Neuron (in vitro differentiated cells): ENCODE measurements around the gene SEPTIN1.
A peak's percentile ranks its signal among the peaks of the same experiment; 100 is the strongest.

Source experiments
- H2AFZ ChIP-seq: one replicate; pipeline ENCODE4 v1.6.1; 2013; ENCODE audit warnings: low read depth, mild to moderate bottlenecking, inconsistent platforms, low read length, moderate library complexity
- H3K27me3 ChIP-seq: one replicate; pipeline ENCODE4 v1.6.1; 2013; ENCODE audit warnings: low read length; ENCODE audit not compliant: insufficient read depth
- H3K36me3 ChIP-seq: one replicate; pipeline ENCODE4 v1.6.1; 2013; ENCODE audit warnings: low read length; ENCODE audit not compliant: insufficient read depth
- H3K4me1 ChIP-seq: one replicate; pipeline ENCODE4 v1.6.1; 2013; ENCODE audit warnings: low read length; ENCODE audit not compliant: insufficient read depth
- H3K4me3 ChIP-seq: 2 replicates; pipeline ENCODE4 v1.5.1; 2013; ENCODE audit warnings: mild to moderate bottlenecking, low read length, moderate library complexity
- H3K9me3 ChIP-seq: one replicate; pipeline ENCODE4 v1.6.1; 2013; ENCODE audit warnings: low read length

Gene SEPTIN1

GRCh38 chr16:30377050-30377811 is 5.1 kb downstream of the SEPTIN1 start:
- H3K9me3 ChIP-seq: no peaks in the 10 kb centered on the region
- H2AFZ ChIP-seq: peak overlapping the region; percentile 48
- H3K4me1 ChIP-seq: peaks cover 15% of the 10 kb centered on the region
- peak overlapping the region; percentile 54 for H3K4me3 ChIP-seq
- no peaks in the 10 kb centered on the region for H3K27me3 ChIP-seq
- no peaks in the 10 kb centered on the region for H3K36me3 ChIP-seq

GRCh38 chr16:30376461-30376902 is 5.9 kb downstream of the SEPTIN1 start:
- Histone ChIP-seq H3K4me1 (peaks cover 18% of the 10 kb centered on the region), H3K27me3 (no peaks in the 10 kb centered on the region), H3K36me3 (no peaks in the 10 kb centered on the region), H3K9me3 (no peaks in the 10 kb centered on the region), H3K4me3 (no peak overlapping the region), H2AFZ (no peak overlapping the region)

- Histone ChIP-seq H3K4me3 (no peak overlapping the region), H3K4me1 (peaks cover 18% of the 10 kb centered on the region), H3K36me3 (no peaks in the 10 kb centered on the region), H2AFZ (no peak overlapping the region), H3K9me3 (no peaks in the 10 kb centered on the region), H3K27me3 (no peaks in the 10 kb centered on the region)
Observed at GRCh38 chr16:30375864-30376263, 6.5 kb downstream of the SEPTIN1 start.

- peaks cover 18% of the 10 kb centered on the region for H3K4me1 ChIP-seq
- no peaks in the 10 kb centered on the region for H3K9me3 ChIP-seq
- H3K36me3 ChIP-seq: no peaks in the 10 kb centered on the region
- H3K4me3 ChIP-seq: no peak within 1 kb of the TSS
- H3K27me3 ChIP-seq: no peaks in the 10 kb centered on the region
- H2AFZ ChIP-seq: no peak within 1 kb of the TSS
Observed at GRCh38 chr16:30374538-30374937, 7.8 kb downstream of the SEPTIN1 start, which contains the start of gene MYL11. MYL11 (plus strand) TSS chr16:30374802; CDS start chr16:30374858, 56 bp downstream.

- Histone ChIP-seq H2AFZ (no peak overlapping the region), H3K4me3 (no peak overlapping the region), H3K36me3 (no peaks in the 10 kb centered on the region), H3K9me3 (no peaks in the 10 kb centered on the region), H3K4me1 (peaks cover 29% of the 10 kb centered on the region), H3K27me3 (no peaks in the 10 kb centered on the region)
Observed at GRCh38 chr16:30372725-30373124, 9.6 kb downstream of the SEPTIN1 start.

- H3K9me3 ChIP-seq: no peaks in the 10 kb centered on the region
- H3K4me1 ChIP-seq: peaks cover 32% of the 10 kb centered on the region
- no peaks in the 10 kb centered on the region for H3K27me3 ChIP-seq
- no peak overlapping the region for H3K4me3 ChIP-seq
- no peak overlapping the region for H2AFZ ChIP-seq
- H3K36me3 ChIP-seq: peaks cover 3% of the 10 kb centered on the region
Observed at GRCh38 chr16:30372038-30372712, 10.2 kb downstream of the SEPTIN1 start.

- Histone ChIP-seq H3K36me3 (peaks cover 3% of the 10 kb centered on the region), H2AFZ (no peak overlapping the region), H3K27me3 (no peaks in the 10 kb centered on the region), H3K9me3 (no peaks in the 10 kb centered on the region), H3K4me3 (peak overlapping the region; percentile 42), H3K4me1 (peaks cover 30% of the 10 kb centered on the region)
Observed at GRCh38 chr16:30371248-30371816, 11.0 kb downstream of the SEPTIN1 start.

GRCh38 chr16:30370456-30371247 is 11.7 kb downstream of the SEPTIN1 start, which contains the start of gene TBC1D10B:
TBC1D10B (minus strand) TSS chr16:30370494; CDS start chr16:30370183, 311 bp downstream.
- no peaks in the 10 kb centered on the region for H3K9me3 ChIP-seq
- peak within 1 kb of the TSS; percentile 18 for H2AFZ ChIP-seq
- peaks cover 6% of the 10 kb centered on the region for H3K36me3 ChIP-seq
- peak within 1 kb of the TSS; percentile 56 for H3K4me3 ChIP-seq
- H3K4me1 ChIP-seq: peaks cover 30% of the 10 kb centered on the region
- H3K27me3 ChIP-seq: no peaks in the 10 kb centered on the region

- Histone ChIP-seq H2AFZ (peak overlapping the region; percentile 18), H3K27me3 (no peaks in the 10 kb centered on the region), H3K36me3 (peaks cover 9% of the 10 kb centered on the region), H3K9me3 (no peaks in the 10 kb centered on the region), H3K4me1 (peaks cover 30% of the 10 kb centered on the region), H3K4me3 (peak overlapping the region; percentile 56)
Observed at GRCh38 chr16:30369938-30370455, 12.4 kb downstream of the SEPTIN1 start.

- Histone ChIP-seq H3K36me3 (peaks cover 9% of the 10 kb centered on the region), H3K9me3 (no peaks in the 10 kb centered on the region), H2AFZ (peak overlapping the region; percentile 18), H3K27me3 (no peaks in the 10 kb centered on the region), H3K4me3 (peak overlapping the region; percentile 56), H3K4me1 (peaks cover 30% of the 10 kb centered on the region)
Observed at GRCh38 chr16:30369091-30369937, 13.0 kb downstream of the SEPTIN1 start.

GRCh38 chr16:30368792-30369090 is 13.6 kb downstream of the SEPTIN1 start:
- peaks cover 9% of the 10 kb centered on the region for H3K36me3 ChIP-seq
- H3K27me3 ChIP-seq: no peaks in the 10 kb centered on the region
- H3K4me1 ChIP-seq: peaks cover 30% of the 10 kb centered on the region
- no peak overlapping the region for H2AFZ ChIP-seq
- peak overlapping the region; percentile 56 for H3K4me3 ChIP-seq
- no peaks in the 10 kb centered on the region for H3K9me3 ChIP-seq
